Astrocyte (in vitro differentiated cells and primary cell): Measurements from ENCODE around the gene CA10.

Experiments used
- EZH2 ChIP-seq: IDR thresholded peaks from 2 replicates; pipeline ENCODE4 v1.6.1; 2012; ENCODE audit warnings: mild to moderate bottlenecking, low read length, inconsistent platforms; ENCODE audit not compliant: insufficient read depth
- TF ChIP-seq, protein P1 (sequence below): IDR thresholded peaks from 2 replicates; pipeline ENCODE4 v1.5.1; 2011; ENCODE audit warnings: low read depth, mild to moderate bottlenecking, inconsistent platforms, low read length, moderate library complexity; ENCODE audit not compliant: insufficient read depth

DNA sequence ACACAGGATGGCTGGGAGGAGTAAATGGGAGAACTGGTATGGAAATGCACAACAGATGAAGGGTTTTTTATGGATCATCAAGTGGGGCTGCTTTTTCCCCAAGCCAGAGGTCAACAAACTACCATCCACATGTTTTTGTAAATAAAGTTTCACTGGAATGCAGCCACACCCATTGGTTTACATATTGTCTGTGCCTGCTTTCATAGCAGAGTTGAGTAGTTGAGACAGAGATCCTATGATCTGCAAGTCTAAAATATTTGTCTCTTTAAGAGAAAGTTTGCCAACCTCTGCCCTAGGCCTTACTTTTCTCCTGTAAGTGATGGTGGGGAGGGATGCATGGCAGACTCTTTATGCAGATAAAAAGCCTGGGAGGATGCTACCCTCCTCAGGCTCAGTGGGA lies 341.4 kb downstream of the CA10 start:
- TF ChIP-seq, protein P1, sequence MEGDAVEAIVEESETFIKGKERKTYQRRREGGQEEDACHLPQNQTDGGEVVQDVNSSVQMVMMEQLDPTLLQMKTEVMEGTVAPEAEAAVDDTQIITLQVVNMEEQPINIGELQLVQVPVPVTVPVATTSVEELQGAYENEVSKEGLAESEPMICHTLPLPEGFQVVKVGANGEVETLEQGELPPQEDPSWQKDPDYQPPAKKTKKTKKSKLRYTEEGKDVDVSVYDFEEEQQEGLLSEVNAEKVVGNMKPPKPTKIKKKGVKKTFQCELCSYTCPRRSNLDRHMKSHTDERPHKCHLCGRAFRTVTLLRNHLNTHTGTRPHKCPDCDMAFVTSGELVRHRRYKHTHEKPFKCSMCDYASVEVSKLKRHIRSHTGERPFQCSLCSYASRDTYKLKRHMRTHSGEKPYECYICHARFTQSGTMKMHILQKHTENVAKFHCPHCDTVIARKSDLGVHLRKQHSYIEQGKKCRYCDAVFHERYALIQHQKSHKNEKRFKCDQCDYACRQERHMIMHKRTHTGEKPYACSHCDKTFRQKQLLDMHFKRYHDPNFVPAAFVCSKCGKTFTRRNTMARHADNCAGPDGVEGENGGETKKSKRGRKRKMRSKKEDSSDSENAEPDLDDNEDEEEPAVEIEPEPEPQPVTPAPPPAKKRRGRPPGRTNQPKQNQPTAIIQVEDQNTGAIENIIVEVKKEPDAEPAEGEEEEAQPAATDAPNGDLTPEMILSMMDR: no peak
- no peak for TF ChIP-seq EZH2
